Right renal cortex interstitium (tissue), 3 donors: ENCODE data around the gene ITGB5. TPM values are rescaled to one million over a fixed set of nuclear protein-coding genes. Genes with fewer than 3 reads are reported as not detected.

Experiments
- DNase-seq, 3 donors: peaks; one replicate each; pipeline ENCODE4 v3.0.0-alpha.2; 2013; ENCODE audit warnings: low read depth in 3 of 3, low spot score in 2 of 3
- polyA plus RNA-seq, 3 donors: library from polyadenylated mRNA; unstranded; fragments of 120-200 nt; gene quantifications; one replicate each; pipeline ENCODE4 v1.2.1, GENCODE V29; 2013; ENCODE audit not compliant: insufficient read length in 3 of 3

Gene ITGB5
- polyA plus RNA-seq, 3 donors: 102 to 108 (median 108) TPM

- no peak for DNase-seq
Observed at GRCh38 chr3:124896824-124897526, 9.8 kb upstream of the ITGB5 start.

GRCh38 chr3:124895756-124896155 is 8.6 kb upstream of the ITGB5 start:
- DNase-seq: no peak

- no peak for DNase-seq
Observed at GRCh38 chr3:124893526-124893925, 6.4 kb upstream of the ITGB5 start.

GRCh38 chr3:124890573-124891190 is 3.5 kb upstream of the ITGB5 start:
- DNase-seq: no peak

GRCh38 chr3:124888482-124889441 is 1.6 kb upstream of the ITGB5 start:
- no peak for DNase-seq

GRCh38 chr3:124887932-124888298 is 750 bp upstream of the ITGB5 start:
- no peak for DNase-seq

- no peak for DNase-seq
Observed at GRCh38 chr3:124886168-124887056, 753 bp downstream of the ITGB5 start.

DNA sequence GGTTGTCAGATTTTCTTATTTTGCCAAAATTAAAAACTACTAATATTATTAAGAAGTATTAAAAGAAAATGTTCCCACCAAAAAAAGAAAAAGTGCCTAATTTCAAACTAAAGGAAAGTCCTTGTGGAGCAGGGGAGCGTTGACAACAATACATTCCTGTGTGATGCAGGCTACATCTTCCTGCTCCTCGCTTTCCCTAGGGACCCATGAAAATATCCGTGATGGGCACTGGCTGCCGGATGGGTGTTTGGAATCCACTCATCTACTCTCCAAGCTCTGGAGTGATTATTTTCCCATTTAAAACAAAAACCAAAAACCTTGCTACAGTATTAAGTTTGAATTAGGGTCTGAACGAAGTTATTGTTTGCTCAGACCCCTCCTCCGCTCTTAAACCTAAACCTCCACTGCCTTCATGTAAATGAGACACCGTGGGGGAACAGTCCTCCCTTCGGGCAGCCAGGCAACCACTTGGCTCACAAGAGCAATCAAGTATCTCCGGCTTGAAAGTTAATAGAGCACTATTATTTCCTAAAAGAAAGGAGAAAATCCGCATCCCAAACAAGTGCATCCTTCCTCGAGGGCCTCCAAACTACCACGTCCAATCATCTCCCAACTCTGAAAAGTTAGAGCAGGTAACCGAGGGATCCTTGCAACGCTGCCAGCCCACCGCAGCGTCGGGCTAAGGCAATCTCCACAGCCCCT is 1.5 kb downstream of the ITGB5 start:
- DNase-seq: no peak

GRCh38 chr3:124884474-124885101 is 2.6 kb downstream of the ITGB5 start:
- no peak for DNase-seq

GRCh38 chr3:124883766-124884473 is 3.2 kb downstream of the ITGB5 start:
- DNase-seq: no peak

DNA sequence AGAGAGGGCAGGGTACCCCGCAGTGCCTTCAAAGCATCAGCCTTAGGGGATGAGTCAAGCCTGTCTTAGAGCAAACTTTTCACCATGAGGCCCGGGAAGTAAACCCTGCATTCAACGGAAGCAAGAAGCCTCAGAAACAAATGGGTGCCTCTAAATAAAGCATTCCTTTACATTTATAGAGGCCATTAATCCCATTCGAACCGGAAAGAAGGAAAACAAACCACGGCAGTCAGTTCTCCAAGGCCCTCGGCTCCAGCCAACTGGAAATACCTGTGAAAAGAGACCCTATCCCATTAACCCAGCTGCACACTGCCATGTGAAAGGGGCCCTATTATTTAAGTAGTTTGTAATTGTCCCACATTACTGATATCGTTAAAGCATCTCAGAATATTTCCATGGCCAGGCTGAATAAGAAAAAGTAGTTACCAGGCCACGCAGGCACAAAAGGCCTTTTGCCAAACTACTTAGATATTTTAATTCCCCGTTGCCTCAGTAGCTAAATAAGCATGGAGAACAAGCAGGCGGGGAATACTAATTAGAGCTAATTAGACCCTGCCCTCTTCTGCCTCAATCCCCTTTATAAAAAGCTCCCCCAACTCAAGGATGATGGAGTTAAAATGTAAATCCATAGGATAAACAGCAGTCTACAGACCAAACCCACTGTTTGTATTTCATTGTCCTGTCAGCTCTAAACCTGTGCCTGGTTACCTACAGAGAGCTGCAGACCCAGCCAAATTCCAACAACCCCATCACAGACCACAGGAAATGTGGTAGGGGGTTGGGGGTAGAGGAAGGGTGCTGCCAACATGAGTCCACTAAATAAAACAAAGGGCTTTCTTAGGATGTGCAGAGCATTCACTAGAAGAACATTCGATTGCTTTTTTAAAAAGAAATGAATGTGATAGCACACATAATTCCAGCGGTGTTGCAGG is 4.1 kb downstream of the ITGB5 start:
- no peak for DNase-seq

DNA sequence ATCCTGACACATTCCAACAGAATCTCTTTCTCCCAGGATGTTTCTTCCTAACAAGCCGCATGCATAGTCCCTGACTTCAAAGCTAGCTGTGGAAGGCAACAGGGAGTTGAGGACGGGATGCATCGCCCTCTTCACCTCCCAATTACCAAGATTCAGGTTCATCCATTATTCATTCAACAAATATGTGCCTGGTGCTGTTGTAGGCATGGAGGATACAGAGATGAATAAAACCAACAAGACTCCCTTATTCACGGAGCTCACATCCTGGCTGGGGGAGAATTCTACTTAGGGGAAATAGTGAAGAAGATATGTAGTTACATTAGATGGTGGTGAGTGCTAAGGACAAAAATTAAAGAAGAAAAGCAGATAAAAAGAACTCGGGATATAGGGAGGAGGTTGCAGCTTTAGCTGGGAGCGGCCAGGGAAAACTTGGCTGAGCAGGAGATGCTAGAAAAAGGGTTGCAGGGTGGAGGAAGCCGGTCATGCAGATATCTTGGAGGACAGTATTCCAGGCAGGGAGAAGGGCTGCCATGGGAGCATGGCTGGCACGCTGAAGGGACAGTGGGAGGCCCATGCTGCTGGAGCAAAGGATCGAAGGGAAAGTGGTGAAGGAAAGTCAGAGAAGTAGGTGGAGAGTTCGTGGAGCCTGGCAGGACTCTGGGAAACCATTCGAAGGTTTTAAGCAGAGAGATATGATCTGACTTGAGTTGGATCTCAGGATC is 5.0 kb downstream of the ITGB5 start:
- no peak for DNase-seq

GRCh38 chr3:124879337-124879680 is 7.9 kb downstream of the ITGB5 start:
- no peak for DNase-seq

DNA sequence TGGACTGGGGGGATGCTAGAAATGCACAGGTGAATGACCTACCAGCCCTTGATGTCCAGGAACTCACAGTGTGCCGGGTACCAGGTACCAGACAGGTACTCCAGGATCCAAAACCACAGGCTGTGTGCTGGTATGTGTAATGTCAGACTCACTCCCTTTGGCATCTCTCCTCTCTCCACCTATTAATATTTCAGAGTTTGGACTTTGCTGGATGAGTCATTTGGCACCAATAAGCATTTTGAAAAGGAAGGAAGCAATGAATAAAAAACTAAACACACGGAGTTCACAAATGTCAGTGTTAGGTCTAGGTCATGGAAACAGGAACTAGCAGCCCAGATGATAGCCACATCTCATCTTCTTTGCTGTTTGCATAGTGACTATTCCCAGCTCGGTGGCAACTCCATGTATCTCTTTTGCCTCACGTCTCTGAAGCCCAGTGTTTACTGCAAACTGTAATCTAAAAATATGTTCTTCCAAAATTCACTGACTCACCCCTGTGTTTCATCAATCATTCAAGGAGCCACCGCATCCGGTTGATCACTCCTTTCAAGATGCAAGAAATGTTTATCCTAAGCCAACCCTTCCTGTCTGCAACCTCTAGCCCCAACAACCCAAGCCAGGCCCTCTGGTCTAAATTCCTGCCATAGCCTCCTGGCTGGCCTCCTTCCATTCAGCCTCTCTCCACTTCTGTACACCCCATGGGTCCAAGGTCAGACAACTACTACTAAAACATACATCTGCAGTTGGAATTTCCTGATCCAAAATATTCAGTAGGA is 8.4 kb downstream of the ITGB5 start:
- DNase-seq: no peak

- no peak for DNase-seq
Observed at GRCh38 chr3:124877674-124878073, 9.5 kb downstream of the ITGB5 start.

- DNase-seq: no peak
Observed at GRCh38 chr3:124876401-124876878, 10.7 kb downstream of the ITGB5 start.
